Measurements from ENCODE around the gene SLC9A5.

SLC9A5 gene

GRCh38 chr16:67248401-67249177, at the start of gene SLC9A5:
TSS of gene SLC9A5 (plus strand) at chr16:67248979. CDS start at chr16:67249015, 36 bp downstream.
- peak; percentile 52 for DNase-seq (ENCODE audit: low read depth, low spot score)

- DNase-seq (ENCODE audit: low read depth, low spot score), result no peak
Observed at GRCh38 chr16:67199011-67199807, 49.6 kb upstream of the SLC9A5 start, which contains the start of gene ELMO3. TSS of gene ELMO3 (plus strand) at chr16:67199131. CDS start at chr16:67199327, 196 bp downstream.

GRCh38 chr16:67199808-67200198, 49.0 kb upstream of the SLC9A5 start:
- DNase-seq (ENCODE audit: low read depth, low spot score), result no peak

DNA sequence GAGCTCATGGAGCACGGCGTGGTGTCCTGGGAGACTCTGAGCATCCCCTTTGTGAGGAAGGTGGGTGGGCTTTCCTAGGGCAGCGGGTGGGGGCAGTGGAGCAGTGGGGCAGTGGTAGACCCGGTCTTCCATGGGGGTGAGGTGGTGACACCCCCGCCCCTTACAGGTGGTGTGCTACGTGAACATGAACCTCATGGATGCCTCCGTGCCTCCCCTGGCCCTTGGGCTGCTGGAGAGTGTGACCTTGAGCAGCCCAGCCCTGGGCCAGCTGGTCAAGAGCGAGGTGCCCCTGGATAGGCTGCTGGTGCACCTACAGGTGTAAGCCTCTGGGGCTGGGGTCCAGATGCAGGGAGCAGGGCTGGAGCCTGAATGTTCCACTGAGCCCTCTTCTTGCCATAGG, 48.3 kb upstream of the SLC9A5 start:
- no peak for DNase-seq (ENCODE audit: low read depth, low spot score)

DNA sequence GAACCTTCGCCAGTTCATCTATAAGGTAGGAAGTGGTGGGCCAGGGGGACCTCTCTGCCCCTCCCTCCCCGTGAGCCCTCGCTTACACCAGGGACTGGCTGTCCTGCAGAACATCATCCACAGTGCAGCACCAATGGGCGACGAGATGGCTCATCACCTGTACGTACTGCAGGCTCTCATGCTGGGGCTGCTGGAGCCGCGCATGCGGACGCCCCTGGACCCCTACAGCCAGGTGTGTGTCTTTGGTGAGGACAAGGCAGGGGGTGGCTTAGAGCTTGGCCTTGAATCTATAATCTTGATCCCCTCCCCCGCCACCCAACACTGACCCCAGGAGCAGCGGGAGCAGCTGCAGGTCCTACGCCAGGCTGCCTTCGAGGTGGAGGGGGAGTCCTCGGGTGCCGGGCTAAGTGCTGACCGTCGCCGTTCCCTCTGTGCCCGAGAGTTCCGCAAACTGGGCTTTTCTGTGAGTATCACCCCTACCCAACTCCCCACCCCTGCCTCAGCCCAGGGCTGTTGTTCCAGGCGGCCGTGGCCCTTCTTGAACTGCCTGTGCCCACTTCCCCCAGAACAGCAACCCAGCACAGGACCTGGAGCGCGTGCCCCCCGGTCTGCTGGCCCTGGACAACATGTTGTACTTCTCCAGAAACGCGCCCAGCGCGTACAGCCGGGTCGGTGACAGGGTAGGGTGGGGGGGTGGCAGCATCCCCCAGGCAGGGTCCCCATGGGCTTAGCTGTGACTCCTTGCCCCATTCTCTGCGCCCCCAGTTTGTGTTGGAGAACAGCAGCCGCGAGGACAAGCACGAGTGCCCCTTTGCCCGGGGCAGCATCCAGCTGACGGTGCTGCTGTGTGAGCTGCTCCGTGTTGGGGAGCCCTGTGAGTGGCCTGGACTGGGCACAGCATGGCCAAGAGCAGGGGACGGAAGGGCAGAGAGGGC, 47.1 kb upstream of the SLC9A5 start:
- DNase-seq (ENCODE audit: low read depth, low spot score), result no peak

DNA sequence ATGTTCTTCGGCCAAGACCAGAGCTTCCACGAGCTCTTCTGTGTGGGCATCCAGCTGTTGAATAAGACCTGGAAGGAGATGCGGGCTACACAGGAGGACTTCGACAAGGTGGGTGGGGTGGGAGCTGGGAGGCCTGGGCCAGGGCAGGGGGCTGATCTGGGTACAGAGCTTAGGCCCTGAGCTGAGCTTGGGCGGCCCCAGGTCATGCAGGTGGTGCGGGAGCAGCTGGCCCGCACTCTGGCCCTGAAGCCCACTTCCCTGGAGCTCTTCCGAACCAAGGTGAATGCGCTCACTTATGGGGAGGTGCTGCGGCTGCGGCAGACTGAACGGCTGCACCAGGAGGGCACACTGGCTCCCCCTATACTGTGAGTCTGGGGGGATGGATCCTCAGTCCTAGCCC, 46.4 kb upstream of the SLC9A5 start:
- DNase-seq (ENCODE audit: low read depth, low spot score), result no peak

- DNase-seq (ENCODE audit: low read depth, low spot score), result no peak
Observed at GRCh38 chr16:67202956-67203493, 45.8 kb upstream of the SLC9A5 start.

GRCh38 chr16:67204076-67204475, 44.7 kb upstream of the SLC9A5 start:
- no peak for DNase-seq (ENCODE audit: low read depth, low spot score)

- DNase-seq (ENCODE audit: low read depth, low spot score), result no peak
Observed at GRCh38 chr16:67206129-67206837, 42.5 kb upstream of the SLC9A5 start.

GRCh38 chr16:67206838-67207248, 41.9 kb upstream of the SLC9A5 start:
- no peak for DNase-seq (ENCODE audit: low read depth, low spot score)

DNA sequence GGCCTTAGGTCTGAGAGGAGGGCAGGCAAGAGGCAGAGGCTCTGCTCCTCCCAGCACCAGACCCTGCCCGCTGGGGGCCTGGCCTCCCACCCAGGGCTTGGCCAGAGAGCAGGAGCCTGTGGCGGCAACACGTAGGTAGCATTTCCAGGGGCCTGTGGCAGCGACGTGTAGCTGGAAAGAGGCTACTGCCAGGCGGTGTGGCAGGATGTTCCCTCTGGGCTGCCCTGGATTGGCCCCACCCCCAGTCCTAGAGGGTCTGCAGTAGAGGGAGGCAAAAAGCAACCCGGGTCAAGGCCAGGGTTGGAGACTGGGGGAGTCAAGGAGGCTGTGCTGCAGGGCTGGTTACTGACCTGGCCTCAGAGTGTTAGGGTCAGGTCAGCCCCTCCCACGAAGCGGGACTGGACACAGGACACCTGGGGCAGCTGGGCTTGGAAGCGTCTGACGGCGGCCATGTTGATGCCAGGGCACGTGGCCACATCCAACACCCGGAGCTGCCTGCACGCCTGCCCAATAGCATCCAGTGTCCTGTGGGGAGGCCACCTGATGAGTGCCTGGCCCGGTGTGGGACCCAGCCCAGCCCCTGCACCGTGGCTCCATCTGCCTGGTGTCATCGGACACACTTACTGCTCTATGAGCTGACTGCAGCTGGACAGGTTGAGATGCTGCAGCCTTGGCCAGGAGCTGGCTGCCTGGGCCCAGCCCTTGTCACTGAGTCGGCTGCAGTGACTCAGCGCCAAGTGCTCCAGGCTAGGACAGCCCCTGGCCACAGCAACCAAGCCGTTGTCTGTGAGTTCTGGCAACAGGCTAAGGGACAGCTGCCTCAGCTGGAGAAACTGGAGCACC, 41.3 kb upstream of the SLC9A5 start:
- DNase-seq (ENCODE audit: low read depth, low spot score), result peak; percentile 67

DNA sequence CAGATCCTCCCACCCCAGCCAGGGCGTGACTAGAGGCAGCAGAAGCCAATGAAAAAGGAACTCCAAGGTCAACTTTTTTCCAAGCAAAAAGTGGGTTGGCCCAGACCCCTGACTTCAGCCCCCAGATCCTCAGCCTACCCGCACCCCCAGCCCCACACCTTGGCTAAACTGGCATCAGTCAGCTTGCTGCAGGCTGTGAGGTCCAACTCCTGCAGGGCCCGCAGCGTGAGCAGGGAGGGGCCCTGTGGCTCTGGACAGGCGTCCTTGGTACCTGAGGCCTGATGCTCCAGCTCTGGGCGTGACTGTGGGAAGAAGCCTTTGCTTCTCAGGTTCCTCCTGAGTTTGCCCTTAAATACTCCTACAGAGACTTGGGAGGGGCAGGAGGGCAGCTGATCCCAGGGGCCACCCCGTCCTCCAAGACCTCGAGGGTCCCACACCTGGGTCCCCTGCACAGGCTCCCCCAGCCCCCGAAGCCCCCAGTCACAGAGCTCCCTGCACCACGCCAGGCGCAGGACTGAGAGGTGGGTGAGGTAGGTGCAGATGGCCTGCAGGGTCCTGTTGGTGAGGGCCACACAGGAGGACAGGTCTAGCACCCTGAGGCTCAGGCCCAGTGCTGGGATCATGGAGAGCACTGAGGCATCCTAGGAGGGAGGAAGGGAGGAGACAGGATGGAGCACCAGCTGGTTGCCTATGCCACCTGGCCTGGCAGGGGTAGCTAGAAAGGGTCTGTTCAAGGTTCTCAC, 40.5 kb upstream of the SLC9A5 start:
- no peak for DNase-seq (ENCODE audit: low read depth, low spot score)

GRCh38 chr16:67209565-67209964, 39.2 kb upstream of the SLC9A5 start:
- DNase-seq (ENCODE audit: low read depth, low spot score), result no peak

- DNase-seq (ENCODE audit: low read depth, low spot score), result no peak
Observed at GRCh38 chr16:67210069-67210937, 38.5 kb upstream of the SLC9A5 start.

DNA sequence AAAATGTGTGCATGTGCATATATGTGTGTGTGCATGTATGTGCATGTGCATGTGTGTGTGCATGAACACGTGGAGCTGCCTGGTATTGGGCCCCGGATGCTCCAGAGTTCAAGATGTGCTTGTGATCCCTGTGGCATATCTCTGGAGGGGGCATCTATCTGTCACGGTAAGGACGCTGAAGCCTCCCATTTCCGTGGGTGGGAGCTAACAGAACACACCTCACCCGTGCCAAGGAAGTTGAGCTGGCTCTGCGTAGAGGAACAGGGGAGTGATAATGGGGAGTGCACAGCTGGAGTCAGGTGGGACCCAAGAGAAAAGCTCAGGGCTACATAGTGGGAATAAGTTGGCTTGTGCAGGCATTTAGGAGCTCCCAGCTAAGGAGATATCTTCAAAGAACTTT, 37.1 kb upstream of the SLC9A5 start:
- DNase-seq (ENCODE audit: low read depth, low spot score), result no peak

- no peak for DNase-seq (ENCODE audit: low read depth, low spot score)
Observed at GRCh38 chr16:67212766-67213165, 36.0 kb upstream of the SLC9A5 start.

- DNase-seq (ENCODE audit: low read depth, low spot score), result no peak
Observed at GRCh38 chr16:67213197-67214019, 35.4 kb upstream of the SLC9A5 start.

Data from astrocyte of the hippocampus (primary cell).